BJ (cell line): Measurements from ENCODE around the gene ZNF740. TPM values are rescaled to one million over a fixed set of nuclear protein-coding genes. Genes with fewer than 3 reads are reported as not detected.
A peak's percentile ranks its signal among the peaks of the same experiment; 100 is the strongest.

Source experiments
- CTCF ChIA-PET: fragments of 350-600 bp; formaldehyde crosslinking; extraction: SDS; loops from one replicate; lab custom pipeline; 2021; ENCODE audit warnings: antibody characterized with exemption, inconsistent platforms; lab: Yijun Ruan, JAX
- POLR2A ChIA-PET: fragments of 300-600 bp; sonication (Branson Sonifier 250); formaldehyde crosslinking; extraction: SDS; loops from one replicate; lab custom pipeline; 2021; ENCODE audit warnings: antibody characterized with exemption; lab: Charles Lee
- DNase-seq: peaks from one replicate; pipeline ENCODE4 v3.0.0-alpha.2; 2011; ENCODE audit warnings: low read depth
- H3K27me3 ChIP-seq: 2 replicates; pipeline ENCODE4 v1.6.0; 2011; ENCODE audit warnings: low read length; ENCODE audit not compliant: control insufficient read depth, insufficient read depth
- H3K36me3 ChIP-seq: 2 replicates; pipeline ENCODE4 v1.5.1; 2011; ENCODE audit warnings: low read length; ENCODE audit not compliant: control insufficient read depth, insufficient read depth
- H3K4me3 ChIP-seq: 2 replicates; pipeline ENCODE4 v1.5.1; 2011; ENCODE audit warnings: low read depth, mild to moderate bottlenecking, control low read depth, low read length
- polyA plus RNA-seq: library from polyadenylated mRNA; depleted of rRNA; stranded (reverse); fragments of >200 nt; gene quantifications from 2 replicates; pipeline ENCODE4 v1.2.3, GENCODE V29; 2011
- TF ChIP-seq, protein P1 (sequence below): IDR thresholded peaks from 2 replicates; pipeline ENCODE4 v1.5.1; 2011; ENCODE audit warnings: low read depth, mild to moderate bottlenecking, control low read depth, inconsistent platforms, low read length, moderate library complexity; ENCODE audit not compliant: insufficient read depth

Gene ZNF740
- polyA plus RNA-seq, 1 experiment = 15.7 TPM

DNA sequence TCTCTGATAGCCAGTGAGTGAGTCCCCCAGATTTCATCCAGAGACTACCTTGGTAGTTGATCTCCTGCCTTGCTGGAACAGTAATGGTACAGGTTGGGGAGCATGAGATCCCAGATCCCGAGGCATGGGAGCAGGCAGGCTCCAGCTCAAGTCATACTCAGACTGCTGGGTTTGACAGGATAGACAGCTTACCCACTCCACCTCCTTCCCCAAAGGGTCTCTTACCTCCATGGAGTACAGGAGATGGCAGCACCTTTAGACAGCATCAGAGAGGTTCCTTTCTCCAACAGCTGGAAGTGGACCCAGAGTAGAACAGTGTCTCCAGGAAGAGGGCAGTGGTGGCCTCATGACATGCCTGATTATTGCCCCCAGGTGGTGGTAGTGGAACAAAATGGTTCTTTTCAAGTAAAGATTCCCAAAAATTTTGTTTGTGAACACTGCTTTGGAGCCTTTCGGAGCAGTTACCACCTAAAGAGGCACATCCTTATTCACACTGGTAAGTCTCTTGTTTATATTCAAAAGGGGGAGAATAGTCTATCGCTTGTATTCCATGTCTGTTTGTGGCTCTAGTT is 5.1 kb downstream of the ZNF740 start:
- ChIA-PET CTCF (interaction anchor here (1.2 to 2.7 kb wide), 5 partner anchors 12 to 120 kb away, joined by 4 to 15 read pairs (median 5); no protein-coding TSS in a partner anchor), POLR2A (no interaction called here)

DNA sequence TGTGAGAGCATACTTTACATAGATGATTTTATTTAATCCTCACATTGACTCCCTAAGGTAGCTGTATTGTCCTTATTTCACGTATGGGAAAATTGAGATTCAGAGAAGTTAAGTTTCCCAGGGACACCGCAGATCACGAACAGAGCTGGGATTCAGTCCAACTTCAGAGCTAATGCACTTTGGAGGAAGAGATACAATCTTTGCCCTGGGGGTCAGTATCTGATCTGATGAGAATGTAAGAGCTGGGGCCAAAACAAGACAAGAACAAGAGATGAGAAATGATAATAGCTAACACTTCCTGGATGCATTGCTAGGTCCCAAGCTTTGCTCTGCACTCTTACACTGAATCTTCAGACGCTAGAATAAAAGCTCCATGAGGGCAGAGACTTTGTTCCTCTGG is 6.2 kb downstream of the ZNF740 start:
- Histone ChIP-seq H3K36me3 (peaks cover 33% of the 10 kb centered on the region), H3K27me3 (no peaks in the 10 kb centered on the region), H3K4me3 (no peak overlapping the region)
- POLR2A ChIA-PET = no interaction called here
- no peak for DNase-seq
- TF ChIP-seq, protein P1, sequence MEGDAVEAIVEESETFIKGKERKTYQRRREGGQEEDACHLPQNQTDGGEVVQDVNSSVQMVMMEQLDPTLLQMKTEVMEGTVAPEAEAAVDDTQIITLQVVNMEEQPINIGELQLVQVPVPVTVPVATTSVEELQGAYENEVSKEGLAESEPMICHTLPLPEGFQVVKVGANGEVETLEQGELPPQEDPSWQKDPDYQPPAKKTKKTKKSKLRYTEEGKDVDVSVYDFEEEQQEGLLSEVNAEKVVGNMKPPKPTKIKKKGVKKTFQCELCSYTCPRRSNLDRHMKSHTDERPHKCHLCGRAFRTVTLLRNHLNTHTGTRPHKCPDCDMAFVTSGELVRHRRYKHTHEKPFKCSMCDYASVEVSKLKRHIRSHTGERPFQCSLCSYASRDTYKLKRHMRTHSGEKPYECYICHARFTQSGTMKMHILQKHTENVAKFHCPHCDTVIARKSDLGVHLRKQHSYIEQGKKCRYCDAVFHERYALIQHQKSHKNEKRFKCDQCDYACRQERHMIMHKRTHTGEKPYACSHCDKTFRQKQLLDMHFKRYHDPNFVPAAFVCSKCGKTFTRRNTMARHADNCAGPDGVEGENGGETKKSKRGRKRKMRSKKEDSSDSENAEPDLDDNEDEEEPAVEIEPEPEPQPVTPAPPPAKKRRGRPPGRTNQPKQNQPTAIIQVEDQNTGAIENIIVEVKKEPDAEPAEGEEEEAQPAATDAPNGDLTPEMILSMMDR = no peak
- CTCF ChIA-PET = interaction anchor here (1.0 to 3.5 kb wide), 10 partner anchors 11 to 137 kb away, joined by 3 to 18 read pairs (median 4); partner anchors contain the start of gene AAAS

More for the DNA sequence above, 5.1 kb downstream of the ZNF740 start:
- DNase-seq = no peak
- TF ChIP-seq, protein P1 = 0 out of 2 replicates have a peak, but pooled peaks have one; percentile 6
- Histone ChIP-seq H3K36me3 (peaks cover 33% of the 10 kb centered on the region), H3K27me3 (no peaks in the 10 kb centered on the region), H3K4me3 (no peak overlapping the region)

DNA sequence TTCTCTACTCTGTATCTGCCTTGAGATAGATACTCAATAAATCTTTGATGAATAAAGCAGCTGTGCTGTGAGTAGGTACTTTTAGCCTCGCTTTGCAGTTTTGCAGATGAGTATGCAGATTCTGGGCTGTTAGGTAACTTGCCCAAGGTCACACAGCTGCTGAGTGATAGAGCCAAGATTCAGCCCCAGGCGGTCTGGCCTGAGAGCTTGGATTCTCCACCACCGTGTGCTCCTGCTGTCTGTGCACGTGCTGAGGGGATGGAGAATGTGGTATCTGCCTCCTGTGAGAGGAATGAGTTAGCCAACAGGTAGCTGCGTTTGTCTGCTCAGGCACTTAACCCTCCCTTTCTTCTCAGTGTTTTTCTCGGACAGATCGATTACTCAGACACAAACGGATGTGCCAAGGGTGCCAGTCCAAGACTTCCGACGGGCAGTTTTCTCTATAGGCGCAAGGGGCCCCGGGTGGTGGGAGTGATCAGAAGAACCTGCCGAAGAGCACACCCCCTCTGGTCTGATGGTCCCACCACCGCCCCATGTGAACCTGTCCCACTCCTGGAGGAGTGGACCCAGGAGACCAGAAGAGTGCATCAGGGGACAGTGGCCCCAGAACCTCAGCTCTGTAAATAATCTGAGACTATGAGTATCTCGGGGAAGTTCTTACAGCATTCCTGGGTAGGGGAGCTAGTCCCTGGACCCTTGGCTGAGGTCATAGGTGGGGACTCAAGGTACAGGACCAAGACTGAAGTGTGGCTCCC is 6.8 kb downstream of the ZNF740 start:
- DNase-seq = no peak
- CTCF ChIA-PET = interaction anchor here (1.0 to 3.5 kb wide), 12 partner anchors 8 to 137 kb away, joined by 3 to 18 read pairs (median 4); partner anchors contain the start of genes AAAS and SOAT2
- POLR2A ChIA-PET = no interaction called here
- Histone ChIP-seq H3K27me3 (no peaks in the 10 kb centered on the region), H3K36me3 (peaks cover 33% of the 10 kb centered on the region), H3K4me3 (no peak overlapping the region)
- TF ChIP-seq, protein P1 = no peak

DNA sequence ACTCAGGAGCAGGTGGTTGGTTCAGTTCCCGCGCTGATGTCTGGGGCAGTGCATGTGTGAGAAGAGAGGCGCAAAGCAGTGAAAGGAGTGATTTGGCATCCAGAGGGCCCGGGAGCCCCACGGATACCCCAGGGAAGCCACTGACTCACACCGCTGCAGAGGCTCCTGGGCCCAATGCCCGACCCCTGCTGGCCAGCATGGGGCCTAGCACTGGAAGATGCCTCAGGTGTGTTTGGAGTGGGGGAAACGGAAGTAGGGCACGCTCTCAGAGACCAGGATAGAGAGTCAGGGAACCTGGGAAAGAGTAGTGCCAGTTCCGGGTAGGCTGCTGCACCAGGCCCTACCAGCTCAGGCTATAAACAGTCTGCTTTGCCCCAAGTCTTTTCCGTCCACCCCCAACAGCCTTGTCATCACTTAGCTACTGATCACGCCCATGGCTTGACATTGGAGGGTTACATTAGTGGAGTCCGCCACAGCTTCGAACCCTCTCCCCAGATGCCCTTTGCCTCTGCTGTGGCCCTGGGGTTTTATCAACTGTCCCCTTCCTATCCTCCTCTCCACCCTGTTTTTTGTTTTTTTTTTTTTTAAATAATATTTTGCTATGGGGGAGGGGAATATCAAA is 9.7 kb downstream of the ZNF740 start:
- DNase-seq = no peak
- TF ChIP-seq, protein P1 = peak; percentile 93
- Histone ChIP-seq H3K36me3 (peaks cover 23% of the 10 kb centered on the region), H3K27me3 (no peaks in the 10 kb centered on the region), H3K4me3 (no peak overlapping the region)
- POLR2A ChIA-PET = no interaction called here
- CTCF ChIA-PET = interaction anchor here (0.6 to 5.2 kb wide), 11 partner anchors 8 to 124 kb away, joined by 3 to 67 read pairs (median 4); partner anchors contain the start of genes CSAD and ZNF740
